ENCODE data around the gene DNAH1. TPM values are rescaled to one million over a fixed set of nuclear protein-coding genes. Genes with fewer than 3 reads are reported as not detected.

DNAH1 gene
- total and polyA plus RNA-seq, 2 experiments from 2014 or later: 0.81 to 1.8 TPM

DNA sequence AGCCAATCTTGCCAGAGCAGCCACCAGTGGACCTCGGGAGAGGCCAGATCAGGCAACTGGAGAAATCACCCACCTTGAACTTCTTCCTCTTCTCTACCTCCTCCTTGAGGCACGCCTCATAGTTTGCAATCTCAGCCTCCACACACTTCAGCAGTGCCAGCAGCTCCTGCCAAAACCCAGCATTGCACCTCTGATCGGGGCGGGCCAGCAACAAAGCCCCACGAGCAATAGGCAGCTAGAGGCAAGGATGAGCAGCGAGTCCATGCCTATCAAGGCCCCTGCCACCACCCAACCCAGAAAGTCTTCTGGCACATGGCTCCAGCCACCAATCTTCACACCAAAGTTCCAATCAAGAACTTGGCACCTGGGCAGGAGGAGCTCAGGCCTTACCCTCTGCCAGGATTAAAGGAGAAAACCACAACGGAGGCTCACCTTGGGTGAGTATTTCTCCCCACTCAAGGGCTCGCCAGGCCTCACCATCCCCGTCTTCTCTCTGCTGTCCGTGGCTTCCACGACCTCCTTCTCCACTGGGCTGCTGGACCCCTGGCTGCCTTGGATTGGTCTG lies 86.7 kb downstream of the DNAH1 start:
- no peak overlapping the region for H3K27ac Mint-ChIP-seq
- peaks cover 59% of the 10 kb centered on the region for H3K36me3 Mint-ChIP-seq (ENCODE audit: low read depth)
- Histone ChIP-seq H3K4me1 (ENCODE audit: insufficient read depth) (no peaks in the 10 kb centered on the region), H3K4me3 (no peak overlapping the region), H3K27me3 (ENCODE audit: insufficient read depth) (no peaks in the 10 kb centered on the region), H3K36me3 (ENCODE audit: insufficient read depth) (peaks cover 3% of the 10 kb centered on the region; the same call in 1 of the 2 replicates), H3K79me2 (replicated peaks; ENCODE audit: insufficient read depth) (no peaks in the 10 kb centered on the region), H3K4me2 (no peak overlapping the region), H4K20me1 (replicated peaks; ENCODE audit: insufficient read depth) (no peaks in the 10 kb centered on the region; the same call in 1 of the 2 replicates), H3F3A (replicated peaks; ENCODE audit: low read depth) (no peaks in the 10 kb centered on the region), H3K27ac (ENCODE audit: low read depth) (no peak overlapping the region), H3K9me2 (ENCODE audit: insufficient read depth) (no peaks in the 10 kb centered on the region), H2AFZ (no peak overlapping the region)
- no peak overlapping the region for H3K4me3 Mint-ChIP-seq
- no peak for ATAC-seq
- no peaks in the 10 kb centered on the region for H3K4me1 Mint-ChIP-seq
- H3K27me3 Mint-ChIP-seq (ENCODE audit: insufficient read depth, low read depth, poor library complexity): peaks cover 2% of the 10 kb centered on the region
- DNase-seq (ENCODE audit: low spot score): no peak
- no peaks in the 10 kb centered on the region for H3K9me3 Mint-ChIP-seq
- TF ChIP-seq NANOG (IDR thresholded peaks at IDR 0.05; ENCODE audit: borderline replicate concordance) (no peak), POLR2AphosphoS5 (IDR thresholded peaks at IDR 0.05; ENCODE audit: low read depth) (no peak), EZH2phosphoT487 (IDR thresholded peaks at IDR 0.05; ENCODE audit: unreplicated experiment) (no peak), ETS1 (IDR thresholded peaks at IDR 0.05) (no peak), ZNF114 (CRISPR knock-in tag; IDR thresholded peaks at IDR 0.05) (no peak), STAT1 (IDR thresholded peaks at IDR 0.05; ENCODE audit: unreplicated experiment) (no peak), JUNB (IDR thresholded peaks at IDR 0.05; ENCODE audit: unreplicated experiment) (no peak), CTCF (conservative IDR thresholded peaks at IDR 0.05; ENCODE audit: low read depth in 2 of 2) (no peak), ZNF331 (CRISPR knock-in tag; IDR thresholded peaks at IDR 0.05; ENCODE audit: low read depth) (no peak), EZH2 (IDR thresholded peaks at IDR 0.05; ENCODE audit: low read depth, unreplicated experiment) (no peak), CREB1 (CRISPR knock-in tag; IDR thresholded peaks at IDR 0.05; ENCODE audit: low read depth) (no peak), ZNF462 (CRISPR knock-in tag; IDR thresholded peaks at IDR 0.05) (no peak)
- TF ChIP-seq, protein P1, sequence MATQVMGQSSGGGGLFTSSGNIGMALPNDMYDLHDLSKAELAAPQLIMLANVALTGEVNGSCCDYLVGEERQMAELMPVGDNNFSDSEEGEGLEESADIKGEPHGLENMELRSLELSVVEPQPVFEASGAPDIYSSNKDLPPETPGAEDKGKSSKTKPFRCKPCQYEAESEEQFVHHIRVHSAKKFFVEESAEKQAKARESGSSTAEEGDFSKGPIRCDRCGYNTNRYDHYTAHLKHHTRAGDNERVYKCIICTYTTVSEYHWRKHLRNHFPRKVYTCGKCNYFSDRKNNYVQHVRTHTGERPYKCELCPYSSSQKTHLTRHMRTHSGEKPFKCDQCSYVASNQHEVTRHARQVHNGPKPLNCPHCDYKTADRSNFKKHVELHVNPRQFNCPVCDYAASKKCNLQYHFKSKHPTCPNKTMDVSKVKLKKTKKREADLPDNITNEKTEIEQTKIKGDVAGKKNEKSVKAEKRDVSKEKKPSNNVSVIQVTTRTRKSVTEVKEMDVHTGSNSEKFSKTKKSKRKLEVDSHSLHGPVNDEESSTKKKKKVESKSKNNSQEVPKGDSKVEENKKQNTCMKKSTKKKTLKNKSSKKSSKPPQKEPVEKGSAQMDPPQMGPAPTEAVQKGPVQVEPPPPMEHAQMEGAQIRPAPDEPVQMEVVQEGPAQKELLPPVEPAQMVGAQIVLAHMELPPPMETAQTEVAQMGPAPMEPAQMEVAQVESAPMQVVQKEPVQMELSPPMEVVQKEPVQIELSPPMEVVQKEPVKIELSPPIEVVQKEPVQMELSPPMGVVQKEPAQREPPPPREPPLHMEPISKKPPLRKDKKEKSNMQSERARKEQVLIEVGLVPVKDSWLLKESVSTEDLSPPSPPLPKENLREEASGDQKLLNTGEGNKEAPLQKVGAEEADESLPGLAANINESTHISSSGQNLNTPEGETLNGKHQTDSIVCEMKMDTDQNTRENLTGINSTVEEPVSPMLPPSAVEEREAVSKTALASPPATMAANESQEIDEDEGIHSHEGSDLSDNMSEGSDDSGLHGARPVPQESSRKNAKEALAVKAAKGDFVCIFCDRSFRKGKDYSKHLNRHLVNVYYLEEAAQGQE (IDR thresholded peaks at IDR 0.05; ENCODE audit: unreplicated experiment): no peak

All from GM23338 (cell line).